Kidney epithelial cell (primary cell): ENCODE results near the gene FHIP2A. TPM values are rescaled to one million over a fixed set of nuclear protein-coding genes. Genes with fewer than 3 reads are reported as not detected.
"Not testable (repeated sequence)": the region's sequence is repeated elsewhere in the genome, so short reads cannot be mapped to it uniquely, and the experiment has no call there.

Experiments
- DNase-seq: peaks from one replicate; pipeline ENCODE4 v3.0.0-alpha.2; 2010; ENCODE audit warnings: low read depth
- H3K27me3 ChIP-seq: 2 replicates; pipeline ENCODE4 v1.6.0; 2011; ENCODE audit warnings: low read length; ENCODE audit not compliant: control insufficient read depth, insufficient read depth
- H3K36me3 ChIP-seq: 2 replicates; pipeline ENCODE4 v1.5.1; 2011; ENCODE audit warnings: low read length; ENCODE audit not compliant: control insufficient read depth, insufficient read depth
- H3K4me3 ChIP-seq: 2 replicates; pipeline ENCODE4 v1.5.1; 2011; ENCODE audit warnings: low read depth, mild to moderate bottlenecking, control low read depth, low read length
- CTCF ChIP-seq: IDR thresholded peaks from 2 replicates; pipeline ENCODE4 v1.5.1; 2011; ENCODE audit warnings: mild to moderate bottlenecking, moderate library complexity, low read length, control low read depth, inconsistent platforms; ENCODE audit not compliant: insufficient read depth, poor library complexity, severe bottlenecking
- total RNA-seq: library from RNA; depleted of rRNA; stranded (reverse); fragments of >200 nt; gene quantifications from 2 replicates; pipeline ENCODE4 v1.2.3, GENCODE V29; 2015

The FHIP2A gene
- total RNA-seq, 1 donor from 2014 or later = 16.3 TPM

- no peaks in the 10 kb centered on the region for H3K36me3 ChIP-seq
- H3K4me3 ChIP-seq = no peak overlapping the region
- no peak for TF ChIP-seq CTCF
These were observed 9.7 kb downstream of the FHIP2A start for GRCh38 chr10:114831186-114831867.

GRCh38 chr10:114837690-114838089, 16.1 kb downstream of the FHIP2A start:
- no peak for TF ChIP-seq CTCF
- DNase-seq = no peak
- no peaks in the 10 kb centered on the region for H3K36me3 ChIP-seq
- H3K4me3 ChIP-seq = no peak overlapping the region
- H3K27me3 ChIP-seq = no peaks in the 10 kb centered on the region

More at GRCh38 chr10:114831186-114831867, 9.7 kb downstream of the FHIP2A start:
- H3K27me3 ChIP-seq = no peaks in the 10 kb centered on the region
- no peak for DNase-seq

GRCh38 chr10:114839901-114840300, 18.3 kb downstream of the FHIP2A start:
- Histone ChIP-seq H3K4me3 (no peak overlapping the region), H3K27me3 (no peaks in the 10 kb centered on the region), H3K36me3 (peaks cover 1% of the 10 kb centered on the region)
- TF ChIP-seq CTCF = no peak
- no peak for DNase-seq

GRCh38 chr10:114845978-114846693, 24.6 kb downstream of the FHIP2A start:
- TF ChIP-seq CTCF = no peak

GRCh38 chr10:114847517-114847916, 25.9 kb downstream of the FHIP2A start:
- H3K36me3 ChIP-seq, DNase-seq: not testable (repeated sequence)

More at GRCh38 chr10:114845978-114846693, 24.6 kb downstream of the FHIP2A start:
- H3K36me3 ChIP-seq = peaks cover 4% of the 10 kb centered on the region
- no peak for DNase-seq
- H3K27me3 ChIP-seq = no peaks in the 10 kb centered on the region
- no peak overlapping the region for H3K4me3 ChIP-seq

GRCh38 chr10:114849674-114850073, 28.1 kb downstream of the FHIP2A start:
- no peaks in the 10 kb centered on the region for H3K27me3 ChIP-seq
- H3K36me3 ChIP-seq = peaks cover 3% of the 10 kb centered on the region
- H3K4me3 ChIP-seq = no peak overlapping the region
- TF ChIP-seq CTCF = no peak
- DNase-seq = no peak

More at GRCh38 chr10:114847517-114847916, 25.9 kb downstream of the FHIP2A start:
- H3K4me3 ChIP-seq, H3K27me3 ChIP-seq: not testable (repeated sequence)
